GM12801 (cell line): Measurements from ENCODE around the gene PRSS3.

Experiments
- CTCF ChIP-seq: IDR thresholded peaks from one replicate; pipeline ENCODE4 v1.5.1; 2011; ENCODE audit warnings: control low read depth; ENCODE audit not compliant: insufficient read length; ENCODE audit errors: extremely low read depth

Gene PRSS3

GRCh38 chr9:33765411-33765810, 29.9 kb upstream of the PRSS3 start:
- no peak for TF ChIP-seq CTCF

GRCh38 chr9:33776578-33776977, 18.8 kb upstream of the PRSS3 start:
- TF ChIP-seq CTCF, result no peak

GRCh38 chr9:33778700-33779351, 16.5 kb upstream of the PRSS3 start:
- TF ChIP-seq CTCF, result peak; percentile 41

GRCh38 chr9:33780276-33780675, 15.1 kb upstream of the PRSS3 start:
- TF ChIP-seq CTCF, result no peak

GRCh38 chr9:33781736-33782135, 13.6 kb upstream of the PRSS3 start:
- no peak for TF ChIP-seq CTCF

- no peak for TF ChIP-seq CTCF
Measured at GRCh38 chr9:33782395-33783152, 12.8 kb upstream of the PRSS3 start.

- TF ChIP-seq CTCF, result no peak
Measured at GRCh38 chr9:33785914-33786313, 9.4 kb upstream of the PRSS3 start.
